ENCODE data around the gene DET1.
"Not testable (repeated sequence)": the region's sequence is repeated elsewhere in the genome, so short reads cannot be mapped to it uniquely, and the experiment has no call there.

Gene DET1

GRCh38 chr15:88546248-88547129, at the start of gene DET1:
DET1 (minus strand) TSS chr15:88546681; CDS start chr15:88531705, 14,976 bp downstream.
- peak; percentile 88 for DNase-seq

GRCh38 chr15:88591384-88591783, 44.9 kb upstream of the DET1 start:
- DNase-seq: no peak

- no peak for DNase-seq
Observed at GRCh38 chr15:88590759-88591158, 44.3 kb upstream of the DET1 start.

DNA sequence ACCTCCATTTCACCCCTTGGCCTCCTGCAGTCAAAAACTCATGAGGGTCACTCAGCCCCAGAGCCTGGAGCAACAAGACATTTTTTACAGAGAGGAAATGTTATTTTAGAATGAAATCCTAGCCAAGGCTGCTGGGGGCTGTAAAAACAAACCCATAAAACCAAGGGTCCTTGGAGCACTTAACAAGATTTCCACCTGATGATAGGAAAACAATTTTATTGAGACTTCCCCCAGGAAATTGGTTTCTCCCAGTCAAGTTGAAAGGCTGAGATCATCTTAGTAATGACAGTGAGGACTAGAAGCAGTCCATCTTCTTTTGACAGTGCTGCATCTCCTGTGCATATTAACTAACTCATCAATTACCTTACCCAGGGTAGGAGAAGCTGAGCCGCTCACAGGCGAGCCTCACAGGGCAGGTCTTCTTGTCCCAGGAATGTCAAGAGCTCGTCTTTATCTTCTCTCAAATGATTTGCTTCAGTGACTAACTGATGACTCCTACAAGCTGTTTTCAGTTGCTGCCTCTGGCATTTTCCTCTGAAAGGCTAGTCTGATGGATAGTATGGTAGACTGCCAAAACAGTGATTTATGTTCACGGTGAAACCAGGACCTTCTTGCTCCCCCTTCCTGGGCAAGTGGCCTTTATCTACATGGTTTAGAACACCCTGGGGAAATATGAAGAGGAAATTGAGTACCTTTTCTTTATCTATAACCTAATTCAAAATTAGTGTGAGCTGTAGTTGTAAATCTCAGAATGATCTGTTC, 40.1 kb upstream of the DET1 start:
- DNase-seq: no peak

DNA sequence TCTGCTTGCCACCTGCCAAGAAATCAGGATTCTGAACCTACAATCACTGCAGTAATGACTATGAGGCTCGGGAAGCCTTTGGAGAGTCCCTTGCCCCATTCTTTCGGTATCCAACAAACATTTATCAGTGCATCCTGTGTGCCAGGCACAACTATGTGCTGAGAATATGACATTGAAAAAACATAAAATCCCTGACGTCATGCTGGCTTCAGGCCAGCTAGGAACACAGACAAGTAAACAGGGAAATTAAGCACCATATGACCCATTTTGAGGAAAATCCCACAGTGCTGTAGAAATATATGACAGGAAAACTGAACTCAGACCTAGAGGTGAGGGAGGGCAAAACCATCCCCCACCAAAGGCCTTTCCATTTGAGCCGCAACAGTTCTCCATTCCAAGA, 34.1 kb upstream of the DET1 start:
- DNase-seq: no peak

- DNase-seq: no peak
Observed at GRCh38 chr15:88579322-88579721, 32.8 kb upstream of the DET1 start.

GRCh38 chr15:88574655-88575054, 28.2 kb upstream of the DET1 start:
- DNase-seq: no peak

DNA sequence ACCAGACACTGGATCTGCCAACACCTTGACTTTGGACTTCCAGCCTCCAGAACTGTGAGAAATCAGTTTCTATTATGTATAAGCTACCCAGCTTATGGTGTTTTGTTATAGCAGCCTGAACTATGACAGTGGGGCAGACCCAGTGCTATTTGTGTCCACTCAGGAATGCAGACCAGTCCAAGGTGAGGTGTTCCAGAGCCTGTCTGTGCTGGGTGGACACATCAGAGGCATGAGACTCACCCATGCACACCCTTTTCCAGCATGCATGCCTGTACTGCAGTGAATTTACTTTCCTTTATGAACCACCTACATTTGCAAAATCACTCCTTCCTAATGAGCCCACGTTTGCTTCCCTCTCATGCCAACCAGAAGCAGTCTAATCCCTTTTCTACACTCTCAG, 27.6 kb upstream of the DET1 start:
- DNase-seq: no peak

DNA sequence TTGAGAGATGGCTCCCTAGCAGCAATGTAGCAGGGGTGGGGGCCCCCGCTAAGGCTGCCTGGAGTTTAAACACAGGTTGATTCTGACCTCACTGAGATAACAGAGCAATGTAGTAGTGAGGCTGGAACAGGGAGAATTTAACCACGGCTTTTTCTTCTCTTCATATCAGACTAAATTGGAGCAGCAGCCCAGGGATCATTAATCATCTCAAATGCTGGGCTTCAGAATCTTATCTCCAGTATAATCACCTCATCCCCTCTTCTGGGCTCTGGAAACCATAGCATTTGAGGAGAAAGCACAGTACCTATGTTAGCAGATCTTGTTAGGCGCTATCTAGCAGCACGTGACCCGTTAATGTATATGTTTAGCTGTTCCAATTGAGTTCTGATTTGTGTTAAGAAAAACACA, 25.4 kb upstream of the DET1 start:
- no peak for DNase-seq

DNA sequence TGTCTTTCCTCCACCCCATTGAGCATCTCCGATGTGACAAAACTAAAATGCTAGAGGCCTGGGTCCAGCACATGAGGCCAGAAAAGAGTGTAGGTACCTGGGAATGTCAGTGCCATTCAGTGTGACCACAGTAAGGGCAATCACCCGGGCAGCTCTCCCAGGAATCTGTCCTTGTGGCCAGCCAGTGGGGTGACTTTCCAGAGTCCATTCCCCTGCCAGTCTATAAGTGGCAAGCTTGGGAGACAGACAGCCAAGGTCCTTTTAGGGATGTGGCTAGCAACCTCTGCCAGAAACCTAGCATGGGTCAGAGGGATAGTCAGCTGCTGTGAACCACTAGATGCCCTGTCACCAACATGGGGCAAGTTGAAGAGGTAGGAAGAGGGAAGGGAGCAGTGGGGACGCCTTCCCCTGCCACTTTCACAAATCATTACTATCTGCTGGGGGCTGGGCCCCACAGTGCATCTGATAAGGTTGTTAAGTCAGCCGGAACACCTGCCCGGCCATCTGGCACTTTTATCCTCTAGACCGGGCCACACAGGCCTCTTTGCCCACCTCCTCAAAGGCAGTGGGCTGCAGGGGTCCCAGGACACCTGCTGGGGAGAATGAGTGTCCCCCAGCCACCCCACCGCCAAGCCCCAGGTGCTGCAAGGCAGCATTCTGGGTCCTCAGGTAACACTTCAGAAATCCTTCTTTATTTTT, 24.8 kb upstream of the DET1 start:
- no peak for DNase-seq

DNA sequence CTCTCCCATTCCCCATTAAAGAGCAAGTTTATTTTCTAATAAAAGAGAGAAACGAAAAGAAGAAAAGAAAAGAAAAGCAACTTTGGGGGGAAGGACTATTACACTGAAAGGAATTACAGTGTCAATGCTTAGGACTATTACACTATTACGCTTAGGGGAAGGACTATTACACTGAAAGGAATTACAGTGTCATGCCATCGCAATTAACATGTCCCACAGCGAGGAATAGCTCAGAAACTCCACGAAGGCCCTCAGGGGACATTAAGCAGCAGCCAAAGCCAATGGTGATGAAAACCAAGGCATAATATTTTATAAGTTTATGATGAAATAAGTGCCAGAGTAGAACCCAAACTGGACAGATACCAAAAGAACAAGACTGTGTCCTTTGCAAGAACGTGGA, 22.1 kb upstream of the DET1 start:
- DNase-seq: no peak

GRCh38 chr15:88564741-88565140, 18.3 kb upstream of the DET1 start:
- DNase-seq: no peak

GRCh38 chr15:88563638-88564037, 17.2 kb upstream of the DET1 start:
- no peak for DNase-seq

DNA sequence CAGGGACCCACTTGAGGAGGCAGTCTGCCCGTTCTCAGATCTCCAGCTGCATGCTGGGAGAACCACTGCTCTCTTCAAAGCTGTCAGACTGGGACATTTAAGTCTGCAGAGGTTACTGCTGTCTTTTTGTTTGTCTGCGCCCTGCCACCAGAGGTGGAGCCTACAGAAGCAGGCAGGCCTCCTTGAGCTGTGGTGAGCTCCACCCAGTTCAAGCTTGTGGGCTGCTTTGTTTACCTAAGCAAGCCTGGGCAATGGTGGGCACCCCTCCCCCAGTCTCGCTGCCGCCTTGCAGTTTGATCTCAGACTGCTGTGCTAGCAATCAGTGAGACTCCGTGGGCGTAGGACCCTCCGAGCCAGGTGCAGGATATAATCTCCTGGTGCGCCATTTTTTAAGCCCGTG, 13.1 kb upstream of the DET1 start:
- DNase-seq: not testable (repeated sequence)

GRCh38 chr15:88558026-88558425, 11.5 kb upstream of the DET1 start:
- not testable (repeated sequence) for DNase-seq

GRCh38 chr15:88548009-88548408, 1.5 kb upstream of the DET1 start:
- not testable (repeated sequence) for DNase-seq

DNA sequence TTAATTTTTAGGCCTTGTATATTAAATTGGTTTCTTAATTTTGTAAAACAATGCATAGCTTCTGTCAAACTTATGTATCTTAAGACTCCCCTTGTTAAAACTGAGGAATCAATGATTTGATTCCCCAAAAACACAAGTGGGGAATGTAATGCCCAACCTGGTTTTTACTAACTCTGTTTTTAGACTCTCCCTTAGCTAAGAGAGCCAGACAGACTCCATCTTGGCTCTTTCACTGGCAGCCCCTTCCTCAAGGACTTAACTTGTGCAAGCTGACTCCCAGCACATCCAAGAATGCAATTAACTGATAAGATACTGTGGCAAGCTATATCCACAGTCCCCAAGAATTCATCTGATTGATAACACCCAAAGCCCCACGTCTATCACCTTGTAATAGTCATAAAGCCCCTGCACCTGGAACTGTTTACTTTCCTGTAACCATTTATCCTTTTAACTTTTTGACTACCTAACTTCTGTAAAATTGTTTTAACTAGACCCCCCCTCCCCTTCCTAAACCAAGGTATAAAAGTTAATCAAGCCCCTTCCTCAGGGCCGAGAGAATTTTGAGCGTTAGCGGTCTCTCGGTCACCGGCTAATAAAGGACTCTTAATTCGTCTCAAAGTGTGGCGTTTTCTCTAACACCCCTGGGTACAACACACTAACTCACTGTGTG, 768 bp downstream of the DET1 start:
- not testable (repeated sequence) for DNase-seq

- DNase-seq: no peak
Observed at GRCh38 chr15:88543065-88543776, 3.3 kb downstream of the DET1 start.

DNA sequence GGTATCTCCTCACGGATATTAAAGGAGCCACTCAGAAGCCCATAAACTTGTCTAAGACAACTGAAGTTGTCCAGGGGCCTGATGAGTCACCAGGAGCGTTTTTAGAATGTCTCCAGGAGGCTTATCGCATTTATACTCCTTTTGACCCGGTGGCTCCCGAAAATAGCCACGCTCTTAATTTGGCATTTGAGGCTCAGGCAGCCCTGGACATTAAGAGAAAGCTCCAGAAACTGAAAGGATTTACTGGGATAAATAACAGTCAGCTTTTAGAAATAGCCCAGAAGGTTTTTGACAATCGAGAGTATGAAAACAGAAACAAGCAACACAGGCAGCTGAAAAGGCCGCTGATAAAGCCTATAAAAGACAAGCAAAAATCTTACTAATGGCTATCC, 4.1 kb downstream of the DET1 start:
- DNase-seq: no peak

DNA sequence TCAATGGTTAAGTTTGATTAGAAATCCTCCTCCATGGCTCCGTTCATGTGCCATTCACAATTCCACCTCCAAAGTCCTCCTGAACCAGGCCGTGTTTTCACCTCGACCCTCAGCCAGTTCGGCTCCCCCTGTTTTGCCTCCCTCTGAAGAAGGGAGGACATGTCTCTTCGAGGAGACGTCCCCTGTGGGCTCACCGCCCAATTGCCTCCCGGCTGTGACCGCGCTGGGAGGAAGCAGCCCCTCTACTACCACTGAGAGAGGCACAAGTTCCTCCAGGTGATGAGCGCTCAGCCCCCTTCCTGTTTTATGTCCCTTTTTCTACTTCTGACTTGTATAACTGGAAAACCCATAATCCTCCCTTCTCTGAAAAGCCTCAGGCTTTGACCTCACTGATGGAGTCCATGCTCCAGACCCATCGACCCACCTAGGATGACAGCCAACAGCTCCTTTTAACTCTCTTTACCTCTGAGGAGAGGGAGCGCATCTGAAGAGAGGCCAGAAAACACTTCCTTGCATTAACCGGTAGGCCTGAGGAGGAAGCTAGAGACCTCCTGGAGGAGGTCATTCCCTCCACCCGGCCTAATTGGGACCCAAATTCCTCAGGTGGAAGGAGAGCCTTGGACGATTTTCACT, 4.7 kb downstream of the DET1 start:
- DNase-seq: no peak

DNA sequence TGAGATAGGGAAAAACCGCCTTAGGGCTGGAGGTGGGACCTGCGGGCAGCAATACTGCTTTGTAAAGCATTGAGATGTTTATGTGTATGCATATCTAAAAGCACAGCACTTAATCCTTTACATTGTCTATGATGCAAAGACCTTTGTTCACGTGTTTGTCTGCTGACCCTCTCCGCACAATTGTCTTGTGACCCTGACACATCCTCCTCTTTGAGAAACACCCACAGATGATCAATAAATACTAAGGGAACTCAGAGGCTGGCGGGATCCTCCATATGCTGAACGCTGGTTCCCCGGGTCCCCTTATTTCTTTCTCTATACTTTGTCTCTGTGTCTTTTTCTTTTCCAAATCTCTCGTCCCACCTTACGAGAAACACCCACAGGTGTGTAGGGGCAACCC, 5.4 kb downstream of the DET1 start:
- not testable (repeated sequence) for DNase-seq

DNA sequence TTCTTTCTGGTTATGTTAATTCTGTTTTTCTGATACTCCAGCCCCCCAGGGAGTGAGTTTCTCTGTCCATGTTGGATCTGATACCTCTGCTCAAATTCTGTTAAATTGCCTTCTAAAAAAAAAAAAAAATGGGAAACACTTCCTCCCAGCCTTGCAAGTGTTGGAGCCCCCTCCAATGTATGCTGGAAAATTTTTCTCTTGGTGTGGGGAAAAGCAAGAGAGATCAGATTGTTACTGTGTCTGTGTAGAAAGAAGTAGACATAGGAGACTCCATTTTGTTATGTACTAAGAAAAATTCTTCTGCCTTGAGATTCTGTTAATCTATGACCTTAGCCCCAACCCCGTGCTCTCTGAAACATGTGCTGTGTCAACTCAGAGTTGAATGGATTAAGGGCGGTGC, 6.1 kb downstream of the DET1 start:
- not testable (repeated sequence) for DNase-seq
